MM.1S (cell line): ENCODE data around the gene ADAMTS13.

Experiments used
- DNase-seq: peaks from one replicate; pipeline ENCODE4 v3.0.0-alpha.2; 2015
- H2AFZ ChIP-seq: fragments of 300-600 bp; sonication (generic); 2 replicates; pipeline ENCODE4 v1.6.0; 2016; ENCODE audit warnings: antibody characterized with exemption, low read length
- H3F3A ChIP-seq: fragments of 300-600 bp; sonication (generic); 2 replicates; pipeline ENCODE4 v1.6.1; 2016; ENCODE audit warnings: mild to moderate bottlenecking, antibody characterized with exemption, low read length, moderate library complexity, mixed read lengths; ENCODE audit not compliant: insufficient read depth
- H3K27ac ChIP-seq: fragments of 300-600 bp; sonication (generic); 2 replicates; pipeline ENCODE4 v1.5.1; 2016; ENCODE audit warnings: mild to moderate bottlenecking, low read length
- H3K27me3 ChIP-seq: fragments of 300-600 bp; sonication (generic); replicated peaks from 2 replicates; pipeline ENCODE4 v1.6.0; 2016; ENCODE audit warnings: low read length; ENCODE audit not compliant: insufficient read depth
- H3K36me3 ChIP-seq: fragments of 300-600 bp; sonication (generic); replicated peaks from 2 replicates; pipeline ENCODE4 v1.6.1; 2016; ENCODE audit warnings: mild to moderate bottlenecking, low read length, mixed read lengths; ENCODE audit not compliant: insufficient read depth
- H3K4me1 ChIP-seq: fragments of 300-600 bp; sonication (generic); 2 replicates; pipeline ENCODE4 v1.6.1; 2016; ENCODE audit warnings: low read length, mixed read lengths
- H3K4me2 ChIP-seq: fragments of 300-600 bp; sonication (generic); 2 replicates; pipeline ENCODE4 v1.6.0; 2016; ENCODE audit warnings: low read depth, low read length
- H3K4me3 ChIP-seq: fragments of 300-600 bp; sonication (generic); 2 replicates; pipeline ENCODE4 v1.5.1; 2016; ENCODE audit warnings: low read length, mixed read lengths
- H3K79me2 ChIP-seq: fragments of 300-600 bp; sonication (generic); 2 replicates; pipeline ENCODE4 v1.6.1; 2016; ENCODE audit warnings: mixed run types, low read length, mixed read lengths
- H3K9ac ChIP-seq: fragments of 300-600 bp; sonication (generic); 2 replicates; pipeline ENCODE4 v1.6.1; 2016; ENCODE audit warnings: low read length, mixed read lengths
- H3K9me2 ChIP-seq: fragments of 300-600 bp; sonication (generic); replicated peaks from 2 replicates; pipeline ENCODE4 v1.6.1; 2016; ENCODE audit warnings: mild to moderate bottlenecking, low read length, mixed read lengths; ENCODE audit not compliant: insufficient read depth
- H3K9me3 ChIP-seq: fragments of 300-600 bp; sonication (generic); replicated peaks from 2 replicates; pipeline ENCODE4 v1.6.1; 2016; ENCODE audit warnings: mild to moderate bottlenecking, low read length, mixed read lengths; ENCODE audit not compliant: insufficient read depth
- H4K20me1 ChIP-seq: fragments of 300-600 bp; sonication (generic); 2 replicates; pipeline ENCODE4 v1.6.1; 2016; ENCODE audit warnings: mild to moderate bottlenecking, low read length, moderate library complexity, mixed read lengths; ENCODE audit not compliant: insufficient read depth
- CTCF ChIP-seq: fragments of 300-600 bp; sonication (generic); IDR thresholded peaks from 2 replicates; pipeline ENCODE4 v1.5.1; 2016; ENCODE audit warnings: antibody characterized with exemption, low read length, mixed read lengths
- EZH2 ChIP-seq: fragments of 300-600 bp; sonication (generic); optimal IDR thresholded peaks from 2 replicates; pipeline ENCODE3; 2017; ENCODE audit warnings: low read depth, mild to moderate bottlenecking, antibody characterized with exemption, low read length, mixed read lengths
- EZH2phosphoT487 ChIP-seq: fragments of 300-600 bp; sonication (generic); IDR thresholded peaks from 2 replicates; pipeline ENCODE4 v1.6.1; 2018; ENCODE audit warnings: antibody characterized with exemption, low read length

The ADAMTS13 gene

GRCh38 chr9:133385452-133385851 is 36.7 kb upstream of the ADAMTS13 start:
- Histone ChIP-seq H3K27ac (no peak overlapping the region), H3K9me2 (no peaks in the 10 kb centered on the region), H3K79me2 (no peaks in the 10 kb centered on the region), H3K9ac (no peak overlapping the region), H3K4me3 (no peak overlapping the region), H4K20me1 (no peaks in the 10 kb centered on the region), H3F3A (no peaks in the 10 kb centered on the region), H3K36me3 (no peaks in the 10 kb centered on the region), H2AFZ (no peak overlapping the region), H3K9me3 (no peaks in the 10 kb centered on the region), H3K4me1 (no peaks in the 10 kb centered on the region), H3K27me3 (peaks cover 63% of the 10 kb centered on the region), H3K4me2 (no peak overlapping the region)
- DNase-seq: no peak
- TF ChIP-seq EZH2phosphoT487 (no peak), EZH2 (no peak), CTCF (no peak)

- DNase-seq: no peak
- no peak for TF ChIP-seq EZH2
- no peak for TF ChIP-seq EZH2phosphoT487
- TF ChIP-seq CTCF: no peak
- Histone ChIP-seq H3K4me3 (no peak overlapping the region), H3K79me2 (no peaks in the 10 kb centered on the region), H3F3A (no peaks in the 10 kb centered on the region), H4K20me1 (no peaks in the 10 kb centered on the region), H3K36me3 (no peaks in the 10 kb centered on the region), H3K9me2 (no peaks in the 10 kb centered on the region), H3K27me3 (peaks cover 65% of the 10 kb centered on the region), H3K27ac (no peak overlapping the region), H2AFZ (no peak overlapping the region), H3K9ac (no peak overlapping the region), H3K4me1 (no peaks in the 10 kb centered on the region), H3K4me2 (no peak overlapping the region), H3K9me3 (no peaks in the 10 kb centered on the region)
Observed at GRCh38 chr9:133386338-133386737, 35.8 kb upstream of the ADAMTS13 start.

GRCh38 chr9:133387680-133388079 is 34.5 kb upstream of the ADAMTS13 start:
- Histone ChIP-seq H3K27me3 (peaks cover 65% of the 10 kb centered on the region), H3K4me2 (no peak overlapping the region), H3K9me2 (no peaks in the 10 kb centered on the region), H3F3A (no peaks in the 10 kb centered on the region), H3K4me3 (no peak overlapping the region), H2AFZ (no peak overlapping the region), H4K20me1 (no peaks in the 10 kb centered on the region), H3K36me3 (no peaks in the 10 kb centered on the region), H3K9me3 (no peaks in the 10 kb centered on the region), H3K9ac (no peak overlapping the region), H3K79me2 (no peaks in the 10 kb centered on the region), H3K4me1 (no peaks in the 10 kb centered on the region), H3K27ac (no peak overlapping the region)
- DNase-seq: no peak
- no peak for TF ChIP-seq CTCF
- TF ChIP-seq EZH2phosphoT487: no peak
- TF ChIP-seq EZH2: no peak
